Ishikawa (cell line): ENCODE measurements around the gene CLRN2.

Experiments used
- CEBPB ChIP-seq: IDR thresholded peaks from 2 replicates; pipeline ENCODE4 v1.6.1; 2012
- CREB1 ChIP-seq: IDR thresholded peaks from 2 replicates; pipeline ENCODE4 v1.6.1; 2012; ENCODE audit warnings: low read depth
- EGR1 ChIP-seq: IDR thresholded peaks from 2 replicates; pipeline ENCODE4 v1.6.1; 2012
- EP300 ChIP-seq: IDR thresholded peaks from 2 replicates; pipeline ENCODE4 v1.6.1; 2012; ENCODE audit warnings: borderline replicate concordance
- FOXM1 ChIP-seq: IDR thresholded peaks from 2 replicates; pipeline ENCODE4 v1.6.1; 2012; ENCODE audit warnings: low read depth, borderline replicate concordance
- MAX ChIP-seq: IDR thresholded peaks from 2 replicates; pipeline ENCODE4 v1.6.1; 2012
- NFIC ChIP-seq: IDR thresholded peaks from 2 replicates; pipeline ENCODE4 v1.6.1; 2012
- RAD21 ChIP-seq: IDR thresholded peaks from 2 replicates; pipeline ENCODE4 v1.6.1; 2012; ENCODE audit warnings: low read depth
- TAF1 ChIP-seq: IDR thresholded peaks from 2 replicates; pipeline ENCODE4 v1.6.1; 2012; ENCODE audit warnings: low read depth, mild to moderate bottlenecking
- TCF12 ChIP-seq: IDR thresholded peaks from 2 replicates; pipeline ENCODE4 v1.6.1; 2012; ENCODE audit warnings: low read depth
- TEAD4 ChIP-seq: IDR thresholded peaks from 2 replicates; pipeline ENCODE4 v1.6.1; 2012
- USF1 ChIP-seq: IDR thresholded peaks from 2 replicates; pipeline ENCODE4 v1.6.1; 2012
- YY1 ChIP-seq: IDR thresholded peaks from 2 replicates; pipeline ENCODE4 v1.6.1; 2012; ENCODE audit warnings: low read depth
- ZBTB7A ChIP-seq: IDR thresholded peaks from 2 replicates; pipeline ENCODE4 v1.6.1; 2012; ENCODE audit warnings: low read depth
- TF ChIP-seq, protein P1 (sequence below): IDR thresholded peaks from 2 replicates; pipeline ENCODE4 v1.6.1; 2012; ENCODE audit warnings: low read depth, mild to moderate bottlenecking

CLRN2 gene

DNA sequence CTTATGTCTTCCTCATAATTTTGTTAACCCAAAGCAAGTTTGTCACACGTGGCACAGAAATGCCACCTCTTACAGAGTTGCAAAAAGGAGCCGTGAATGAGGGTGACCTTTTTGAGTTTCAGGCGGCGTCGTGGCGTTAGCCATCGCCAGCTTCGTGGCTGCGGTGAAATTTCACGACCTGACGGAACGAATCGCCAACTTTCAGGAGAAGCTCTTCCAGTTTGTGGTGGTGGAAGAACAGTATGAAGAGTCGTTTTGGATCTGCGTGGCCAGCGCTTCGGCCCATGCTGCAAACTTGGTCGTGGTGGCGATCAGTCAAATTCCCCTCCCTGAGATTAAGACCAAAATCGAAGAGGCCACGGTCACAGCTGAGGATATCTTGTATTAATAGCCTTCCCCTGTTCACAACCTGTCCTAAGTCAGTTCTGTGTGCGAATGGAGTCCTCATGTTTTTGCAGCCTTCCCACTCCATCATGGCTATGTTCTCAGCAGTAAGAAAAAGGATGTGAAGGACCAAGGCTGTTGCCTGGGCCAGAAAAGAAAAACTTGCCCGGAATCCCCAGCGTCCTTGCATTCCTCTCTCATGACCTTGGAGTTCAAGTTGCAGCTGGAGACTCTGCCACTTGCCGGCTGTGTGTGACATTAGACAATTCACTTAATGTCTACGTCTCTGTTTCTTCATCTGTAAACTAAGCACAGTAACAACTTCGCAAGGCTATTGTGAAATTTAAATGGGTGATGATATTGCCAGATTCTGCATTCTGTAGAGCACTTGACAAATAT is 11.9 kb downstream of the CLRN2 start:
- TF ChIP-seq MAX = no peak
- TF ChIP-seq CREB1 = no peak
- TF ChIP-seq ZBTB7A = no peak
- no peak for TF ChIP-seq FOXM1
- no peak for TF ChIP-seq CEBPB
- TF ChIP-seq, protein P1, sequence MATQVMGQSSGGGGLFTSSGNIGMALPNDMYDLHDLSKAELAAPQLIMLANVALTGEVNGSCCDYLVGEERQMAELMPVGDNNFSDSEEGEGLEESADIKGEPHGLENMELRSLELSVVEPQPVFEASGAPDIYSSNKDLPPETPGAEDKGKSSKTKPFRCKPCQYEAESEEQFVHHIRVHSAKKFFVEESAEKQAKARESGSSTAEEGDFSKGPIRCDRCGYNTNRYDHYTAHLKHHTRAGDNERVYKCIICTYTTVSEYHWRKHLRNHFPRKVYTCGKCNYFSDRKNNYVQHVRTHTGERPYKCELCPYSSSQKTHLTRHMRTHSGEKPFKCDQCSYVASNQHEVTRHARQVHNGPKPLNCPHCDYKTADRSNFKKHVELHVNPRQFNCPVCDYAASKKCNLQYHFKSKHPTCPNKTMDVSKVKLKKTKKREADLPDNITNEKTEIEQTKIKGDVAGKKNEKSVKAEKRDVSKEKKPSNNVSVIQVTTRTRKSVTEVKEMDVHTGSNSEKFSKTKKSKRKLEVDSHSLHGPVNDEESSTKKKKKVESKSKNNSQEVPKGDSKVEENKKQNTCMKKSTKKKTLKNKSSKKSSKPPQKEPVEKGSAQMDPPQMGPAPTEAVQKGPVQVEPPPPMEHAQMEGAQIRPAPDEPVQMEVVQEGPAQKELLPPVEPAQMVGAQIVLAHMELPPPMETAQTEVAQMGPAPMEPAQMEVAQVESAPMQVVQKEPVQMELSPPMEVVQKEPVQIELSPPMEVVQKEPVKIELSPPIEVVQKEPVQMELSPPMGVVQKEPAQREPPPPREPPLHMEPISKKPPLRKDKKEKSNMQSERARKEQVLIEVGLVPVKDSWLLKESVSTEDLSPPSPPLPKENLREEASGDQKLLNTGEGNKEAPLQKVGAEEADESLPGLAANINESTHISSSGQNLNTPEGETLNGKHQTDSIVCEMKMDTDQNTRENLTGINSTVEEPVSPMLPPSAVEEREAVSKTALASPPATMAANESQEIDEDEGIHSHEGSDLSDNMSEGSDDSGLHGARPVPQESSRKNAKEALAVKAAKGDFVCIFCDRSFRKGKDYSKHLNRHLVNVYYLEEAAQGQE = no peak
- TF ChIP-seq NFIC = no peak
- no peak for TF ChIP-seq TEAD4
- no peak for TF ChIP-seq RAD21
- no peak for TF ChIP-seq TAF1
- no peak for TF ChIP-seq EGR1
- TF ChIP-seq TCF12 = no peak
- TF ChIP-seq YY1 = no peak
- no peak for TF ChIP-seq USF1
- no peak for TF ChIP-seq EP300

DNA sequence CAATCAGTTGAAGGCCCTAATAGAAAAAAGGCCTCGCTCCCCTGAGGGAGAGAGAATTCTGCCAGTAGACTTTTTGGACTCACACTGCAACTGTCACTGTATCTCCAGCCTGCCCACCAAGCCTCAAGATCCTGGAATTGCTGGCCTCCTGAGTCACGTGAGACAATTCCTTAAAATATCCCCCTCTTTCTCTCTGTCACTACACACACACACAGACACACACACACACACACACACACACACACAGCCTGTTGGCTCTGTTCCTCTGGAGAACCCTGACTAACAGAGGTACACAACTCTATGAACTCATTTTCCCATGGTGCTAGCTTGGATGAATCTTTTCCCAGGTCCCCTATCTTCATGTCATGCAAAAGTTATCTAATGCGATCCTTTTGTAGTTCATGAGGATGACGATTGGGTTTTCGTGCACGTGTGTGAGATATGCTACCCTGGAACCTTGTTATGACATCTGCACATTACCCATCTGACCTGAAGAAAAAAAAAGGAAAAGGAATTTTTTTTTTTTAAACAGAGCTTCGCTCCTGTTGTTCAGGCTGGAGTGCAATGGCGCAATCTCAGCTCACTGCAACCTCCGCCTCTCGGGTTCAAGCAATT is 13.7 kb downstream of the CLRN2 start:
- TF ChIP-seq RAD21 = no peak
- no peak for TF ChIP-seq EGR1
- no peak for TF ChIP-seq TEAD4
- no peak for TF ChIP-seq NFIC
- no peak for TF ChIP-seq TAF1
- TF ChIP-seq EP300 = no peak
- no peak for TF ChIP-seq CEBPB
- no peak for TF ChIP-seq USF1
- TF ChIP-seq YY1 = no peak
- TF ChIP-seq, protein P1 = no peak
- TF ChIP-seq FOXM1 = no peak
- TF ChIP-seq MAX = no peak
- TF ChIP-seq ZBTB7A = no peak
- no peak for TF ChIP-seq CREB1
- TF ChIP-seq TCF12 = no peak

DNA sequence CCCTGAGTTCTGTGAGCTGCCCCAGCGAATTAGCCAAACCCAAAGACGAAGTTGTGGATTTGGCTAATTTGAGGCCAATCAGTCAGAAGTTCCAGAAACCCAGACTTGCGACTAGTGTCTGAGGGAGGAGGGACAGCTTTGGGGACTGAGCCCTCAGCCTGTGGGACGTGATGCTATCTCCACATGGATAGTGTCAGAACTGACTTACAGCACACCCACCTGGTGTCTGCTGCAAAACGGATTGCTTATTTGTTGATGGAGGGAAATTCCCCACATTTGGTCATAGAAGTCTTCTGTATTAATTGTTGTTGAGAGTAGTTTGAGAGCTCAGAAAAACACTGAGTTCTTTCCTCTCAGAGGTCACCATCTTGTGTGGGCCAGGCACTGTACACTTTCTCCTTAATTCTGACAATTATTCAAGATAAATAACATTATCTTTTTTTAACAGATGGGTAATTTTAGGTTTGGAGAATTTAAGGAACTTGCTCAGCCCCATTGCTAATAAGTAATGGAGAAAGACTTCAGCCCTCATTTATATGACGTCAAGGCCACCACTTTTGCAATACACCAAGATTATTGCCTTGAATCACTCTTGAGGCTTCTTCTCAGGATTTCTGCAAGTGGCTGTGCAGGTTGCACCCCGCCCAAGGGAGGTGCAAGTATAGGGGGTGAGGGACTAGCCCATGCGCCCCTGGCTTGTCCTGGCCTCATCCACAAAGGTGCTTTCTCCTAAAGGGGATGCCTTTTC is 16.7 kb downstream of the CLRN2 start:
- TF ChIP-seq RAD21 (no peak), ZBTB7A (no peak), CREB1 (no peak), TAF1 (no peak), YY1 (no peak), EGR1 (no peak), CEBPB (no peak), TCF12 (no peak), TEAD4 (no peak), EP300 (no peak), MAX (no peak), NFIC (no peak), FOXM1 (no peak), USF1 (no peak)
- TF ChIP-seq, protein P1 = no peak
